Measurements from ENCODE around the gene RCOR3. TPM values are rescaled to one million over a fixed set of nuclear protein-coding genes. Genes with fewer than 3 reads are reported as not detected.

RCOR3 gene
- total and polyA plus RNA-seq, 10 of the 15 experiments (the other 5 are each of a cell fraction or from before 2014, with no cell fraction given), result 8.0 to 55.0 (median 25.1) TPM

- ChIA-PET RAD21 (ENCODE audit: unreplicated experiment) (no interaction called here), CTCF (interaction anchor here (2.0 to 3.5 kb wide), 4 partner anchors 13 to 29 kb away, joined by 6 to 30 read pairs (median 14); partner anchors contain the start of gene TRAF5), POLR2A (no interaction called here), SMC1A (ENCODE audit: uncharacterized antibody, unreplicated experiment) (interaction anchor here (1.5 to 1.9 kb wide), 2 partner anchors 24 to 29 kb away, joined by 8 to 12 read pairs; partner anchors contain the start of gene TRAF5)
- in situ Hi-C loops (cut with MboI) (no loop called here), intact Hi-C loops (cut with micrococcal nuclease; ENCODE audit: unreplicated experiment) (no loop called here)
- H3K4me2 ChIP-seq (ENCODE audit: control insufficient read depth, insufficient read depth), result no peak overlapping the region
- no peak overlapping the region for H2AFZ ChIP-seq (ENCODE audit: control insufficient read depth, low read depth, low read length)
- no peak for TF ChIP-seq MYC (IDR thresholded peaks at IDR 0.05; ENCODE audit: insufficient read depth, insufficient read length, insufficient replicate concordance, low read length, severe bottlenecking)
- no peak for TF ChIP-seq STAT1 (conservative IDR thresholded peaks at IDR 0.05)
- TF ChIP-seq SIN3A (IDR thresholded peaks at IDR 0.05; ENCODE audit: low read depth, low read length), result no peak
- TF ChIP-seq CBFB (IDR thresholded peaks at IDR 0.05; ENCODE audit: low read depth), result no peak
- no peak for TF ChIP-seq NKRF (conservative IDR thresholded peaks at IDR 0.05)
- no peak for TF ChIP-seq RELA (IDR thresholded peaks at IDR 0.05; ENCODE audit: borderline replicate concordance, partially characterized antibody)
- TF ChIP-seq RAD51 (IDR thresholded peaks at IDR 0.05), result no peak
- H3K9ac ChIP-seq (ENCODE audit: control insufficient read depth, insufficient read depth, low read length), result no peak overlapping the region
- peaks cover 2% of the 10 kb centered on the region; the same call in 1 of the 2 replicates for H4K20me1 ChIP-seq (ENCODE audit: control insufficient read depth, insufficient read depth)
- H3K79me2 ChIP-seq (ENCODE audit: control insufficient read depth, insufficient read depth, low read length), result peaks cover 6% of the 10 kb centered on the region
- BruUV-seq (replicated peaks), result no TSS peak
- ATAC-seq, result no peak
- no peak for FAIRE-seq
- no peak for DNase-seq (ENCODE audit: low read depth, low spot score)
- 70% methylated on average over 2 of the region's 2 CpGs for WGBS (ENCODE audit: insufficient coverage, insufficient replicate concordance, low lambda C conversion rate, missing lambda C conversion rate)
- H3K27ac ChIP-seq (ENCODE audit: control insufficient read depth, insufficient read depth), result no peak overlapping the region
- H3K4me1 ChIP-seq (ENCODE audit: control insufficient read depth, insufficient read depth, low read length), result peaks cover 4% of the 10 kb centered on the region
- peaks cover 15 to 20% of the 10 kb centered on the region in 2 experiments for H3K36me3 ChIP-seq (ENCODE audit: control insufficient read depth in 2 of 2, insufficient read depth in 2 of 2, low read length in 1 of 2)
- H3K9me3 ChIP-seq (replicated peaks; ENCODE audit: control insufficient read depth, insufficient read depth, low read length), result peaks cover 8% of the 10 kb centered on the region; the same call in 2 of the 3 replicates
- H3K4me3 ChIP-seq, result no peak overlapping the region
- no peaks in the 10 kb centered on the region for H3K27me3 ChIP-seq (replicated peaks in 1 of 2; ENCODE audit: control insufficient read depth in 2 of 2, insufficient read depth in 2 of 2, low read length in 1 of 2)
Observed at GRCh38 chr1:211352465-211352864, 93.3 kb downstream of the RCOR3 start.

Measured in GM12878 (cell line).